ENCODE results near the gene S1PR2.

- TF ChIP-seq, protein P1, sequence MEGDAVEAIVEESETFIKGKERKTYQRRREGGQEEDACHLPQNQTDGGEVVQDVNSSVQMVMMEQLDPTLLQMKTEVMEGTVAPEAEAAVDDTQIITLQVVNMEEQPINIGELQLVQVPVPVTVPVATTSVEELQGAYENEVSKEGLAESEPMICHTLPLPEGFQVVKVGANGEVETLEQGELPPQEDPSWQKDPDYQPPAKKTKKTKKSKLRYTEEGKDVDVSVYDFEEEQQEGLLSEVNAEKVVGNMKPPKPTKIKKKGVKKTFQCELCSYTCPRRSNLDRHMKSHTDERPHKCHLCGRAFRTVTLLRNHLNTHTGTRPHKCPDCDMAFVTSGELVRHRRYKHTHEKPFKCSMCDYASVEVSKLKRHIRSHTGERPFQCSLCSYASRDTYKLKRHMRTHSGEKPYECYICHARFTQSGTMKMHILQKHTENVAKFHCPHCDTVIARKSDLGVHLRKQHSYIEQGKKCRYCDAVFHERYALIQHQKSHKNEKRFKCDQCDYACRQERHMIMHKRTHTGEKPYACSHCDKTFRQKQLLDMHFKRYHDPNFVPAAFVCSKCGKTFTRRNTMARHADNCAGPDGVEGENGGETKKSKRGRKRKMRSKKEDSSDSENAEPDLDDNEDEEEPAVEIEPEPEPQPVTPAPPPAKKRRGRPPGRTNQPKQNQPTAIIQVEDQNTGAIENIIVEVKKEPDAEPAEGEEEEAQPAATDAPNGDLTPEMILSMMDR (IDR thresholded peaks at IDR 0.05; ENCODE audit: low read depth, low read length), result peak; percentile 100
- TF ChIP-seq POLR2A (IDR thresholded peaks at IDR 0.05; ENCODE audit: extremely low read depth, insufficient read length), result no peak
- TF ChIP-seq, protein P2, sequence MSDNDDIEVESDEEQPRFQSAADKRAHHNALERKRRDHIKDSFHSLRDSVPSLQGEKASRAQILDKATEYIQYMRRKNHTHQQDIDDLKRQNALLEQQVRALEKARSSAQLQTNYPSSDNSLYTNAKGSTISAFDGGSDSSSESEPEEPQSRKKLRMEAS (IDR thresholded peaks at IDR 0.05; ENCODE audit: low read depth, low read length), result no peak
Measured at GRCh38 chr19:10259162-10259905, 28.2 kb upstream of the S1PR2 start.
